Neural cell (in vitro differentiated cells): Measurements from ENCODE around the gene ATP2A2. TPM values are rescaled to one million over a fixed set of nuclear protein-coding genes. Genes with fewer than 3 reads are reported as not detected.

ENCODE experiments used
- H2AFZ ChIP-seq: fragments of 200-600, 300-800 bp; sonication (generic), shearing (Covaris generic); 2 replicates; pipeline ENCODE4 v1.6.0; 2014; ENCODE audit warnings: low read depth, mild to moderate bottlenecking, antibody characterized with exemption, low read length, moderate library complexity
- H3F3A ChIP-seq: fragments of 200-600 bp; shearing (Covaris generic); 2 replicates; pipeline ENCODE4 v1.6.1; 2016; ENCODE audit warnings: mild to moderate bottlenecking, moderate library complexity, mixed read lengths, antibody characterized with exemption, low read length; ENCODE audit not compliant: insufficient read depth, poor library complexity, severe bottlenecking
- H3K27ac ChIP-seq: fragments of 200-600, 300-800 bp; sonication (generic), shearing (Covaris generic); 2 replicates; pipeline ENCODE4 v1.5.1; 2014; ENCODE audit warnings: mild to moderate bottlenecking, low read length, moderate library complexity
- H3K27me3 ChIP-seq: fragments of 300-800, 200-600 bp; sonication (generic), shearing (Covaris generic); 2 replicates; pipeline ENCODE4 v1.6.0; 2014; ENCODE audit warnings: mild to moderate bottlenecking, low read depth, low read length, moderate library complexity; ENCODE audit not compliant: insufficient read depth
- H3K36me3 ChIP-seq: fragments of 300-800, 200-600 bp; sonication (generic), shearing (Covaris generic); 2 replicates; pipeline ENCODE4 v1.5.1; 2014; ENCODE audit warnings: mild to moderate bottlenecking, antibody characterized with exemption, low read length, moderate library complexity; ENCODE audit not compliant: insufficient read depth
- H3K4me2 ChIP-seq: fragments of 300-800, 200-600 bp; sonication (generic), shearing (Covaris generic); 2 replicates; pipeline ENCODE4 v1.6.0; 2014; ENCODE audit warnings: mild to moderate bottlenecking, low read length
- H3K4me3 ChIP-seq: fragments of 300-800, 200-600 bp; sonication (generic), shearing (Covaris generic); 2 replicates; pipeline ENCODE4 v1.5.1; 2014; ENCODE audit warnings: mild to moderate bottlenecking, low read length, moderate library complexity
- H3K79me2 ChIP-seq: fragments of 200-600 bp; shearing (Covaris generic); replicated peaks from 2 replicates; pipeline ENCODE4 v1.6.0; 2014; ENCODE audit warnings: mild to moderate bottlenecking, low read length, moderate library complexity; ENCODE audit not compliant: insufficient read depth
- H3K9ac ChIP-seq: fragments of 300-800, 200-600 bp; sonication (generic), shearing (Covaris generic); 2 replicates; pipeline ENCODE4 v1.6.1; 2016; ENCODE audit warnings: mild to moderate bottlenecking, low read length, mixed read lengths
- H3K9me2 ChIP-seq: fragments of 200-600 bp; shearing (Covaris generic); 2 replicates; pipeline ENCODE4 v1.6.1; 2016; ENCODE audit warnings: mild to moderate bottlenecking, low read length, mixed read lengths; ENCODE audit not compliant: insufficient read depth
- H3K9me3 ChIP-seq: fragments of 200-600, 300-800 bp; sonication (generic), shearing (Covaris generic); 2 replicates; pipeline ENCODE4 v1.6.1; 2016; ENCODE audit warnings: mild to moderate bottlenecking, mixed run types, low read length, moderate library complexity, mixed read lengths
- H4K20me1 ChIP-seq: fragments of 200-600 bp; shearing (Covaris generic); 2 replicates; pipeline ENCODE4 v1.6.1; 2016; ENCODE audit warnings: mild to moderate bottlenecking, mixed run types; ENCODE audit not compliant: insufficient read depth
- CTCF ChIP-seq: fragments of 450-650 bp; IDR thresholded peaks from 2 replicates; pipeline ENCODE4 v1.5.1; 2014; ENCODE audit warnings: antibody characterized with exemption, mild to moderate bottlenecking, moderate library complexity; ENCODE audit not compliant: poor library complexity, severe bottlenecking
- EP300 ChIP-seq: fragments of 450-650 bp; conservative IDR thresholded peaks from 2 replicates; pipeline ENCODE4 v1.6.1; 2014; ENCODE audit warnings: antibody characterized with exemption, mild to moderate bottlenecking, moderate library complexity; ENCODE audit not compliant: poor library complexity, severe bottlenecking
- EZH2 ChIP-seq: fragments of 200-600, 300-800 bp; shearing (Covaris generic), sonication (generic); IDR thresholded peaks from 2 replicates; pipeline ENCODE4 v1.6.1; 2014; ENCODE audit warnings: antibody characterized with exemption, low read length, borderline replicate concordance, mild to moderate bottlenecking; ENCODE audit not compliant: insufficient read depth, poor library complexity, severe bottlenecking
- MXI1 ChIP-seq: fragments of 450-650 bp; conservative IDR thresholded peaks from 2 replicates; pipeline ENCODE4 v1.6.1; 2014; ENCODE audit warnings: antibody characterized with exemption, mild to moderate bottlenecking; ENCODE audit not compliant: poor library complexity, severe bottlenecking
- POLR2AphosphoS5 ChIP-seq: IDR thresholded peaks from 2 replicates; pipeline ENCODE4 v1.6.1; 2012
- RAD21 ChIP-seq: fragments of 450-650 bp; conservative IDR thresholded peaks from 2 replicates; pipeline ENCODE4 v1.6.1; 2014; ENCODE audit warnings: antibody characterized with exemption, mild to moderate bottlenecking, moderate library complexity
- REST ChIP-seq: IDR thresholded peaks from 2 replicates; pipeline ENCODE4 v1.6.1; 2012; ENCODE audit warnings: borderline replicate concordance
- SMC3 ChIP-seq: fragments of 450-650 bp; conservative IDR thresholded peaks from 2 replicates; pipeline ENCODE4 v1.6.1; 2014; ENCODE audit warnings: antibody characterized with exemption, mild to moderate bottlenecking, moderate library complexity; ENCODE audit not compliant: poor library complexity
- TAF1 ChIP-seq: IDR thresholded peaks from 2 replicates; pipeline ENCODE4 v1.6.1; 2012; ENCODE audit warnings: low read depth
- polyA plus RNA-seq: library from polyadenylated mRNA; depleted of rRNA; stranded (reverse); fragments of >200 nt; gene quantifications from 2 replicates; pipeline ENCODE4 v1.2.3, GENCODE V29; 2014

The ATP2A2 gene
- polyA plus RNA-seq, 1 donor from 2014 or later, result 49.0 TPM

- no peak overlapping the region for H2AFZ ChIP-seq
- no peaks in the 10 kb centered on the region for H3F3A ChIP-seq
- no peak overlapping the region for H3K4me2 ChIP-seq
- H3K9me2 ChIP-seq, result no peaks in the 10 kb centered on the region
- no peaks in the 10 kb centered on the region for H3K36me3 ChIP-seq
- H3K27me3 ChIP-seq, result no peaks in the 10 kb centered on the region
- H3K9ac ChIP-seq, result no peak overlapping the region
- H4K20me1 ChIP-seq, result no peaks in the 10 kb centered on the region
- H3K79me2 ChIP-seq, result no peaks in the 10 kb centered on the region
- no peak for TF ChIP-seq RAD21
- TF ChIP-seq TAF1, result no peak
- TF ChIP-seq MXI1, result no peak
- no peak for TF ChIP-seq POLR2AphosphoS5
- no peak for TF ChIP-seq EP300
- TF ChIP-seq REST, result no peak
- no peak for TF ChIP-seq CTCF
- no peak for TF ChIP-seq SMC3
- no peak for TF ChIP-seq EZH2
- no peaks in the 10 kb centered on the region for H3K9me3 ChIP-seq
- no peak overlapping the region for H3K27ac ChIP-seq
- H3K4me3 ChIP-seq, result no peak overlapping the region
These were observed 73.2 kb downstream of the ATP2A2 start for GRCh38 chr12:110354172-110354780.

GRCh38 chr12:110355073-110355472 lies 74.0 kb downstream of the ATP2A2 start:
- TF ChIP-seq RAD21 (no peak), REST (no peak), POLR2AphosphoS5 (no peak), EZH2 (no peak), SMC3 (no peak), TAF1 (no peak), EP300 (no peak)
- Histone ChIP-seq H3K36me3 (no peaks in the 10 kb centered on the region), H3F3A (no peaks in the 10 kb centered on the region), H3K9me3 (no peaks in the 10 kb centered on the region), H4K20me1 (no peaks in the 10 kb centered on the region), H3K4me2 (no peak overlapping the region), H2AFZ (no peak overlapping the region), H3K27ac (no peak overlapping the region), H3K79me2 (no peaks in the 10 kb centered on the region), H3K4me3 (no peak overlapping the region), H3K27me3 (no peaks in the 10 kb centered on the region), H3K9ac (no peak overlapping the region), H3K9me2 (no peaks in the 10 kb centered on the region)
